Stimulated activated CD4-positive, alpha-beta T cell treated with anti-CD3 and anti-CD28 coated beads, Interleukin-2, amount 100 ng/mL, for 48 hours (primary cell): Measurements from ENCODE around the gene FBXL7.

ENCODE experiments used
- DNase-seq, 2 donors: peaks; one replicate each; pipeline ENCODE4 v3.0.0-alpha.2; 2020

The FBXL7 gene

GRCh38 chr5:15682566-15682965 lies 182.6 kb downstream of the FBXL7 start:
- no peak for DNase-seq

- no peak for DNase-seq
Measured at GRCh38 chr5:15683332-15683731, 183.4 kb downstream of the FBXL7 start.

- DNase-seq = no peak
Measured at GRCh38 chr5:15687401-15687800, 187.4 kb downstream of the FBXL7 start.

DNA sequence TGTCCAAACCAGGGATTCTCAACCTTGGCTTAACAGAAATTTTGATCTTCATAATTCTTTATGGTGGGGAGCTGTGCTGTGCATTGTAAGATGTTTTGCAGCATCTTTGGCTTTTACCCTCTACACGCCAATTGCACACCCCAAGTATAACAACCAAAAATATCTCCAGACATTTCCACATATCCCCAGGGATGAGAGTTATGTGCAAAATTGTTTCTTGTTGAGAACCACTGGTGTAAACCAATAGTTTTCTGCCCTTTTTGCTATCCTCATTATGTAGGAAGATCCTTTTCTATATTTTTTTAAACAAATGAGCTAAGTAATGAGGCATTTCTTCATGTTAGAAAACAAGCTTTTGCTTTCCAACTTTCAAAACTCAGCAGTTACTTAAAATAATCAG lies 189.9 kb downstream of the FBXL7 start:
- DNase-seq = no peak

DNA sequence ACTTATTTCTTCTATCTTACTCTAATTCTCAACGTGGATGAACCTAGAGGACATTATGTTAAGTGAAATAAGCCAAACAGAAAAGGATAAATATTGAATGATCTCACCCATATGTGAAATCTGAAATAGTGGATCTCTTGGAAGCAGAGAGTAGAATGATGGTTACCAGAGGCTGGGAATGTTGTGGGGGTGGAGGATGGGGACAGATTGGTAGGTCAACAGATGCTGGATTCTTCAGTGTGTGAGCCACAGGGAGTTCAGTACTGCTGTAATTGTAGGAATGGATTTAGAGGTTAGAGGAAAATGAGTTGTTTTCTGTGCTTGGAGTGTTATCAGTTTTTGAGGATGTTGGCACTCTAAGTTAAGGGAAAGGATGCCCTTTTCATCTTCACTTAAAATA lies 190.6 kb downstream of the FBXL7 start:
- DNase-seq = no peak

- no peak for DNase-seq
Measured at GRCh38 chr5:15691521-15691920, 191.5 kb downstream of the FBXL7 start.

DNA sequence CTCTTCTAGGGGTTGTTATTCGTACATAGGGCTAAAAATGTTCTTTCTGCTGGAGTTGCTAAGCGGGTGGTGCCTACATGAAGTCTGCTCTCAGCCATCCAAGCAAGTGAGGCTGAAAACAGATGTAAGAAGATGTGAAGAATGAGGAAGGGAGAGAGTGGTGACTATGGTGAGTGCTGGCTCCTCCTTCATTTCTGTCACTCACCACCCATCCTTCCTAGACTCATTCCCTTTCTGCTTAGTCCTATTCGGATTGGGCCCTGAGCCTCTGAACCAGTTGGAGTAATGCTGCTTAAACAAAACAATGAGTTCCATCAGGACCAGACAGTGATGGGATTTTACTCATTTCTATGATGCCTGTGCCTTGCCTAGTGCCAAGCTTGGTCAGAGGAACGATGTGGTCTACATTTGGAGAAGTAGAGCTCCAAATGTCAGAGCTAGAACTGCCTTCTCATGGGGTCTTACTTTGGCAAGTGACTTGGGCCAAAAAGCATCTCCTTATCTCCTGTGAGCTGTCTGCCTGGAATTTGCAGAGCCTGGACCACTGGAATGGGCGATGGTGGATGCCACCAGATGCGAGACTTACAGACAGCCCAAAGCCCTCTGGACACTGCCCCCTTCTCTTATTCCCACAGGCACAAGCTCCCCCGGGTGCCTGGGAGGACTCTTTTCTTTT lies 192.9 kb downstream of the FBXL7 start:
- DNase-seq = no peak

- DNase-seq = no peak
Measured at GRCh38 chr5:15693382-15693728, 193.4 kb downstream of the FBXL7 start.

- DNase-seq = no peak
Measured at GRCh38 chr5:15693933-15694332, 194.0 kb downstream of the FBXL7 start.

DNA sequence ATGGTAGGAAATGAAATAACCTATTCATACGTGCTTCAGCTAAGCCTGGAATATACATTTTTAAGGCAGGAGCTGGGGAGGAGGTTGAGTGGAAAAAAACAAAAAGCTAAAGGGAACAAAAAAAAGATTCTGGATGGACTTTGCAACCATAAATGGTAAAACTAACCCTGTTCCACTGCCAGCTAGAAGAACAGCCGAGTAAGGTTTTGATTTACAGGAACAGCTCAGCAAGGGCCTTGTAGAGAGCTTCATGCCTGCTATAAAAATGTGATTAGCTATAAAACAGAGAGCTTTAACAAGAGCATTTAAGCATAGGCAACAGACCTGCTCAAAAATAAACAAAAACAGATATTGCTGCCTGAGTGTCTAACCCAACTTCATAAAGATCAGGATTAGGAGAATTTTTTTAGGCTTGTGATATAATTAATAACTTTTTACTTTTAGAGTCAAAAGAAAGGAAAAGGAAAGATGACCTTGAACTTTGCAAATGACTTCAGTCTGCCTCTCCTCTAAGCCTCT lies 194.8 kb downstream of the FBXL7 start:
- DNase-seq = no peak

DNA sequence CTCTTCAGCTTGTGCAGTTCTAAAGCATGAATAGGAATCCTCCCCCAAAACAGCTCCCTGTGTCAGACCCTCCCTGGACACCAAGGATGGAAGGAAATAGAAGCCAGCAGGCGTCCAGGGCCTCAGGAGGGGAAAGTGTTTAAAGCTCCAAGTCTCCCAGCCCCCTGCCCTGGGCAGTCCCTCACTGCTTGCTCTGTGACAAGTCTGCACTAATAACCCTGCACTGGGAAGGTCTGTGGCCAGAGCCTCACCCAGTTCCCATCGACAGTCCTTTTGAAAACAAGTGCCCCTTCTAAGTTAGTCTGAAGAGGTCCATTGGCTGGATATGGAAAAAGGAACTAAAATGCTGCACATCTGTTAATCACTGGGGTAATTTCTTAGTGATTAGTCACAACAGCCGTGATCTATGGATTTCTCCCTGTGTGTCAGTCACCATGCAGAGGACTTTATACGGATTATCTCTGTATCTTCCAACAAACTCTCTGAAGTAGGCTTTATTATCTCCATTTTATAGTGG lies 195.3 kb downstream of the FBXL7 start:
- DNase-seq = no peak

DNA sequence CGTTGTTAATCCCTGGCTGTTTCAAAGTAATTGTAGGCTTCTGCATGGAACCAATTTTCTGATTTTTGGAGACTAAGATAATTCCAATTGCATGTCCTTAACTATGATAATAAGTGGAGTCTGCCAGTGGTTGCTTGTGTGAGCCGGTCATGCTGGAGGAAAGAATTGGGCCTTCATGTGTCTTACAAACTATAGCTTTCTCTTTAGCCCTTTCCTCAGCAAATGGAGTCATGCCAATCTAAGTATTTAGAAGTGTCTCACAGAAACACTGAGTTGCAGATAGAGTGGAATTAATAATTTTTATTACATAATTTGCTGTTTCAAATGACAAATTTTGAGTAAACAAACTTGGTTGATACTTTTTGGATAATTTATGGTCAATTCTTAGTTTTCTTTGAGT lies 200.4 kb downstream of the FBXL7 start:
- DNase-seq = no peak

GRCh38 chr5:15702102-15702501 lies 202.1 kb downstream of the FBXL7 start:
- no peak for DNase-seq

DNA sequence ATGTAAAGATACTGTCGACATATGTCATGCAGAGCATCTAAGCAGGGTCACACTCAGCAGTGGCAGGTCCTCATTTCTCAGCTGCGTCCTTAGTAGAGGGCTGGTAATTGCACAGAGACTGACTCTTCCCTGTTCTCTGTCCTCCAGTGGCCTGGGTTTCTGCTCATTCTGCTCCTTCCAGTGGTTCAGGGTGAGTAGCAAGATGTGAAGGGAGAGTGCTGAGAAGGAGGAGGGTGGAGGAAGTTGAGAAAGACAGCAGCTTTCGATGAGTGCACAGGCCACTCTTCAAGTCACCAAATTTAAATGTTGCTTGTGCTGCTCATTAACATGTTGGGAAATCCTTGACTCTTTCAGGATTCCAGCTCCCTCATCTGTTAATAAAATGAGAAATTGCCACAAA lies 203.9 kb downstream of the FBXL7 start:
- DNase-seq = no peak

DNA sequence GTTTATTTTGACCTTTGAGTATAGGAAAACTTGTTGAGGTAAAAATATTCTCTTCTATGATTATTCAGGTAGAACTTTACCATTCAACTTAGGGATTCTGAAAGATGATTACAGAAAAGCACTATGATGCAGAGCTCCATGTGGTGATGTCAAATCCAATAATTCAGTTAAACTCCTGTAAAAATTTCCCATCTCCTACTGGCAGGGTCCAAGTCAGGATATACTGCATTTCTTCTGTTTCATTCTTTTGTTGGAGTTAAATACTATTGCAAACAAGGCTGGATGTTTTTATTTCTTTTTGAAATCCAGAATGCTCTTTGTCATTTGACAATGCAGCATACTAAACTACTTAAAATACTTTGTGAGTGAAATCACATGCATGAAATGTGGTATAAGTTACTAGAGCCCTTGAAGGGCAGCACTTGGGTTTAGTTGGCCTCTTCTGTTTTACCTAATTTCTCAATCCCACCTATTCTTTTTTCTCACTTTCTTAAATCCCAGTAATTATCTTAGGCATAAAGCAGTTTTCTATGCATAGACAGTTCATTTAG lies 204.5 kb downstream of the FBXL7 start:
- DNase-seq = no peak

- DNase-seq = no peak
Measured at GRCh38 chr5:15707631-15708030, 207.7 kb downstream of the FBXL7 start.

- DNase-seq = no peak
Measured at GRCh38 chr5:15711892-15712291, 211.9 kb downstream of the FBXL7 start.

DNA sequence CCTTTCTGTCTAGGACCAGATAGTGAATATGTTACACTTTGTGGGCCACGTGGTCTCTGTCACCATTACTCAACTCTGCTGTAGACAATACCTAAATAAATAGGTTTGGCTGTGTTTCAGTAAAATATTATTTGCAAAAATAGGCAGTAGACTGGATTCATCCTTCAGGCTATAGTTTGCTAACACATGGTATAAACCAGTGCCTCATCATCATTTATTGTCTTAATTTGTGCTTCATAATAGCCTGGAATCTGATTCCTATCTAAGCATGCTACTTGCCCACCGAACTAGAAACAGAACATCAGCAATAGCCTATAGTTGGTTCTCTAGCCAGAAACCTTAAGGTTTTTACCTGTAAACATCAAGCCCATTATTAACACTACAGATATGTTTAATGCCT lies 215.6 kb downstream of the FBXL7 start:
- no peak for DNase-seq

DNA sequence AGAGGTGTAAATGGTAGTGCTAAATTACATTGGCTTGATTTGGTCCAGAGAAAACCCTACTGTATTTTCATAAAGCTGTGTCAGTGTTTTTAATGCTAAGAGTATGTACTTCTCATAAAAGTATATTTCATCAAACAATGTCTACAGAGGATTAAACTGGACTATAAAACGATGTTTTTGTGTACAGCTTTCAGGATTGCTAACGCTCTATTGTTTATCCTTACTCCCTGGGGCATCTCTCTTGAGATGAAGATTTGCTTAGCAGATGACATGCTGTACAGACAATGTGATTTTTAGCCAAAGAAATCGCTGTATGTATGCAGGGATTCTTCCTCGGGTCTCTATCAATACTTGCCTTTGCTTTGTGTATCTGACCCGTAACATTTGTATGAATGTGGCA lies 216.0 kb downstream of the FBXL7 start:
- DNase-seq = no peak

GRCh38 chr5:15717001-15717400 lies 217.0 kb downstream of the FBXL7 start:
- no peak for DNase-seq

DNA sequence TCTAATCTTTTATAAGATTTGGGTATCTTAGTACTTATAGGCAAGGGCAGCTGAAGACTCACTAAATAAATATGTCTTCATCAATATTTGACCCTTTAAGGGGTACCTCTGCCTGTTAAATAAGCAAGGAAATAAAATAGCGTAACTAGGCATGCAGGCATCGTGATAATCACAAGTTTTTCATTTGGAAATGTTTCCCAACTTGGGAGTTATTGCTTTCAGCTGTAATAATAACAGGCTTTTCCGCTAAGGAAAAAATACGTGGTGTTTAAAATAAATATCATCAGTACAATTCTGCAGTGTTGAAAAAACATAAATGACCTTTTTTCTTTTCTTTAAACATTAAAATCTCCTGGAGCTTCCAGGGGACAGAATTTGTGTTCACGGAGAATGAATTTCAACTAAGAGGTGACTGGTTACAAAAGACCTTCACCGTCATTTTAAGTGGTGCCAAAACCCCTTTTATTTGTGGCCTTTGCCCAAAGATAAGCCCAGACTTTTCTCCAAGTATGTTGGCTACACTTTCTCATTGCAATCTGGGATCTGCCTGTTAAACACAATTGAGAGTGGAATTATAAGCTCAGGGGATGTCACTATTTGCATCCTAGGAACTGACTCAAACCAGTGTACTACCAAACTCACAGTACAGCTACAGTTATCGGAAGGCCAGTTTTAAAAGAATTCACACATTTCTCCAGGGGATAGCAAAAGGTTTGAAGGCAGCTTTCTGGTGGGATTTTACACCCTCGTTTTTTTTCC lies 218.6 kb downstream of the FBXL7 start:
- no peak for DNase-seq

- no peak for DNase-seq
Measured at GRCh38 chr5:15719784-15720183, 219.8 kb downstream of the FBXL7 start.

DNA sequence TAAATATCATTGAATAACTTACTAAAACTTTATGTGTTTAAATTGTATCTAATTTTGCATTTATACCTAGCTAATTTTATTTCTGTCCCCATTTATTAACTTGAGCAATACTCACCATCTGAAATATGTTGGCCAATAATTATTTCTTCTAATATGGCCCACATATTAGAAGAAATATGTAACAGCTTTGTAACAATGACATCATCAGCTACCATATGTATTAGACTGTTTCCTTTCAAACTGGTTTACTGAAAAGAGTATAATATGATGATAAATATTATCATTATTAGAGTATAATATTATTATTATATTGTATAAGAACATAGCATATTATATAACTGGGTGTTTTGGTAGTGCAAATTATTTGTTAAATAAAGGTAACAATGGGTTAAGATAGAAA lies 220.5 kb downstream of the FBXL7 start:
- DNase-seq = no peak

GRCh38 chr5:15722305-15722704 lies 222.3 kb downstream of the FBXL7 start:
- DNase-seq = no peak
